Testis (tissue), 2 donors: ENCODE data around the gene CA6.

Experiments used
- CTCF ChIP-seq, 3 experiments: fragments of 450-650 bp in 2 of 3; fragments of 200-600 bp in 1 of 3; sonication (generic) in 1 of 3; IDR thresholded peaks; one replicate each; pipeline ENCODE4 v1.5.1; 2016 to 2019; ENCODE audit warnings: antibody characterized with exemption in 3 of 3, mild to moderate bottlenecking in 2 of 3, moderate library complexity in 1 of 3
- POLR2A ChIP-seq: fragments of 450-650 bp; IDR thresholded peaks from one replicate; pipeline ENCODE4 v1.6.1; 2017; ENCODE audit warnings: antibody characterized with exemption, mild to moderate bottlenecking, moderate library complexity

DNA sequence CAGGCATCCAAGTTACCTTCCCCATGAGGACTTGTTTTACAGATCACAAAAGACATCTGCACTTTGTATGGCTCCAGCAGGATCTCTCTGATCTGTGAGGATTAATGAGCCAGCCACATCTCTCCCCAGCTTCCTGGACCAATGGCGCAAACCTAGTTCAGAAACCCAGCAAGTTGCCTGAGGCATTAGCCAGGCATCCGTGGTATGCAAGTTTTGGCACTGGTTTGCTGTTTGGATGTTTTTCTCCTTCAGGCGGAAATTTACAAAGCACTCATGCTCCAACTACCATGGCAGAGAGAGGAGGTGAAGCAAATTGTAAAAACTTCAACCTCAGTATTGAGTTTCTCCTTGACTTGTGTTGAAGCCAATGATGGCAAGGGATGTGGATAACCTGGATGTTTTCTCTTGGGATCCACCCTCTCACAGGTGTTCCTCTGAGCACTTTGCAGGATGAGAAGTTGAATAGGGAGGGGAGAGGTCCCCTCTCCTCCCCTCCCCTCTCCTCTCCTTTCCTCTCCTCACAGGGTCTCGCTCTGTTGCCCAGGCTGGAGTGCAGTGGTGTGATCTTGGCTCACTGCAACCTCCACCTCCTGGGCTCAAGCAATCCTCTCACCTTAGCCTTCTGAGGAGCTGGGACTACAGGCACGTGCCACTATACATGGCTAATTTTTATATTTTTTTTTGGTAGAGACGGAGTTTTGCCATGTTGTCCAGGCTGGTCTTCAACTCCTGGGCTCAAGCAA is 41.6 kb upstream of the CA6 start:
- TF ChIP-seq CTCF (IDR thresholded peaks at IDR 0.05) = no peak
- no peak for TF ChIP-seq POLR2A
